K562 (cell line): ENCODE measurements around the gene MUSTN1.

Experiments
- YBX1 ChIP-seq: fragments of 450-650 bp; IDR thresholded peaks from 2 replicates; pipeline ENCODE4 v1.7.1; 2016; ENCODE audit warnings: mild to moderate bottlenecking
- ZKSCAN8 ChIP-seq: fragments of 200-800 bp; sonication (Bioruptor generic); IDR thresholded peaks from 2 replicates; pipeline ENCODE4 v1.6.1; 2016; ENCODE audit warnings: missing genetic modification characterization, missing compliant biosample characterization

GRCh38 chr3:52792413-52792812, 42.4 kb downstream of the MUSTN1 start:
- TF ChIP-seq ZKSCAN8 (CRISPR knock-in tag) (no peak), YBX1 (no peak)
